ENCODE measurements around the gene MAEA.
"Not testable (repeated sequence)": the region's sequence is repeated elsewhere in the genome, so short reads cannot be mapped to it uniquely, and the experiment has no call there.

Gene MAEA

DNA sequence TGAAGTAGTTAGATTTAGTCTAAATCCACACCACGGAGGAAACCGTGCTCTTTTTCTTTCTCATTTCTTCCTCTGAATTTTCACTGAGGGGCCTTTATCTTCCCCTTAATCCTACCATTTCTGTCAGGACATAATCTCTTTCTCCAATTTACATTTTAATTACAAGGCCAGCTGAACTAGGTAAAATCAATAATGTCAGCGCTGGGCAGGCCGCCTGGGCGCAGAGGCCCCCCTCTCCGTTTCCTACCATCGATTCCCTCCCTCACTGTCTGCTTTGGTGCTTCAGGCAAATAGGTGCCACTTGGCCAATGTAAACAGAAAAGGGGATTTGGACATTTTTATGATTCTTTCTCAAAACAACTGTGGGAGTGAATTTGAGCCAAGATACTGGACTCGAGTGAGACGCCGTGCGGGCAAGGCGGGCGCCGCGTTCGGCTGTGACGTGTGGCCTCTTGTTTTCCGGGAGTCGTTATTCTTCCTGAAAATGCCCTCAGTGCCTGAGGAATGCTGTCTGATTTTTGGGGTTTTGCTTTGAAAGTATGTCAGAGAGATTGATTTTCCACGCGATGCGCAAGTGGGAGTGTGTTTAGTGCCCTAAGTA, 79.9 kb downstream of the MAEA start:
- DNase-seq = no peak

DNA sequence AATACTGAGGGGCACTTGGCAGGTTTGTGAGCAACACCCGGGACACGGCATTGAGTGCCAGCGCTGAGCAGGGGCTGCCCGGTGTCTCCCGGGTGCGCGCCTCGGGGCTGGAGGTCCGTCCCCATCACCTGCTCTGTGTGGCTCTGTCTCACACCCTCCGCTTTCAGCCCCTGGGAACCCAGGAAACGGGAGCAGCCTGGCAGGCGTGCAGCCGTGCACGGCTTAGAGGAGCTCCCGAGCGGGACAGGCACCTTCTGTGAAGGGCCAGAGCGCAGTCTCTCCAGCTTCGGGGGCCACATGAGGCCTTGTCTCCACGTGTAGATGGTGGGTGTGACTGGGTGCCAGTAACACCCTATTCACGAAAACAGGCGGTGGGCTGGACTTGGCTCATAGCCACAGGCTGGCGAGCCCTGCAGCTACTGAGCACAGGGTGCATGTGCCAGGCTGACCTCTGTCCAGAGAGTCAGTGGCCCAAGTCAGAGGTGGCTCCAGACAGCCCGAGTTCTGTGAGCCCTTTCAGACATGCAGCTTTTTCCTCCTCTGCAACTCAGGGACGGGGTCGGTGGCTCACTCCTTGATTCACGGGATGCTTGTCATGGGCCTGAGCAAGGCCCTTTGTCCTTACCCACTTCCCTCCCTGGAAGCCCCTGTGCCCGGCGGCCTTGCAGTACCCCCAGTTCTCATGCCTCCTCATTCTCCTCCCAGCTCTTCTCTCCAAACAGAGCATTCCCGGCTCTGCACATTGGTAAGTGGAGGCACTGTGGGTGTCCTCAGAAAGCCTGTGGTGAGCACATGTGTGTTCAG, 80.8 kb downstream of the MAEA start:
- no peak for DNase-seq

DNA sequence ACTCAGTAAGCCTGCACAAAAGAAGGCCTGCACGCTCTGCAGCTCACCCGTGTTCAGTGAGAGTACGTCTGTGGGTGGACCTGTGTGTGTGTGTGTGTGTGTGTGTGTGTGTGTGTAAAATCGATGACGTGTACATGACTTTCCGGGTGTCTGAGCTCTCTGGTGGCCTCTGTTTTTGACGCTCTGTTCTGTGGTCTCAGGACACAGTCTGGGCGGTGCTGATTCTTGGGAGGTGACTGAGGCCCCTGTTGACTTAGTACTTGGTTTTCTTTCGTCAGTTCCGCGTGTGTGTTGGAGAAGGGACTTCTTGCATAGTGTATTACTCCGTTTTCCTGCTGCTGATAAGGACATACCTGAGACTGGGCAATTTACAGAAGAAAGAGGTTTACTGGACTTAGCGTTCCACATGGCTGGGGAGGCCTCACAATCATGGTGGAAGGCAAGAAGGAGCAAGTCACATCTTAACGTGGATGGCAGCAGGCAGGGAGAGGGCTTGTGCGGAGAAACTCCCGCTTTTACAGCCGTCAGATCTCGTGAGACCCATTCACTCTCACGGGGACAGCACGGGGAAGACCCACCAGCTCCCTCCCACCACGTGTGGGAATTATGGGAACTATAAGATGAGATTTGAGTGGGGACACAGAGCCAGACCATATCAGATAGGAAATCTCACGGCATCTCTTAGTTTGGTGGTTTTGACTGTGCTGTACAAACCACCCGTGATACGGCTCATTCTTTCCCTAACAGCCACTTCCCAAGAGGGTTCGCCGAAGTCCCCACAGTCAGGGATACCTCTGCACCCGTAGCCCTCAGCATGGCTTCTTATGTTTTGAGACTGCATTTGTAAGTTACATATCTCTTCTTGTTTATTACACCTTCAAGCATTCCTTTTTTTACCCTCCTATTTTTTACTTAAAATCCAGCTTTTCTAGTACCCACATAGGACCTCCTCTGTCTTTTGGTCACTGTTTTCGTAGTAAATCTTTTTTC, 81.8 kb downstream of the MAEA start:
- no peak for DNase-seq

DNA sequence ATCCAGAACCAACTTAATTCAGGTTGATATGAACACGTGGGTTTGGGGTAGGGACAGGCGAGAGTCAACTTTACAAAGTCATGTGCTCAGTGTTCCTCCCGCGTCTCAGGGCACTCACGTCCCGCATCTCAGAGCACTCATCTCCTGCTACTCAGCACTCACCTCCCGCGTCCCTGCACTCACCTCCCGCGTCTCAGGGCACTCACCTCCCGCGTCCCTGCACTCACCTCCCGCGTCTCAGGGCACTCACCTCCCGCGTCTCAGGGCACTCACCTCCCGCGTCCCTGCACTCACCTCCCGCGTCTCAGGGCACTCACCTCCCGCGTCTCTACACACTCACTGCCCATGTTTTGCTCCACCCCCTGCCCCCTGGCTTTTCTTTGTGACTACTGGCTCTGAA, 82.9 kb downstream of the MAEA start:
- DNase-seq = not testable (repeated sequence)

DNA sequence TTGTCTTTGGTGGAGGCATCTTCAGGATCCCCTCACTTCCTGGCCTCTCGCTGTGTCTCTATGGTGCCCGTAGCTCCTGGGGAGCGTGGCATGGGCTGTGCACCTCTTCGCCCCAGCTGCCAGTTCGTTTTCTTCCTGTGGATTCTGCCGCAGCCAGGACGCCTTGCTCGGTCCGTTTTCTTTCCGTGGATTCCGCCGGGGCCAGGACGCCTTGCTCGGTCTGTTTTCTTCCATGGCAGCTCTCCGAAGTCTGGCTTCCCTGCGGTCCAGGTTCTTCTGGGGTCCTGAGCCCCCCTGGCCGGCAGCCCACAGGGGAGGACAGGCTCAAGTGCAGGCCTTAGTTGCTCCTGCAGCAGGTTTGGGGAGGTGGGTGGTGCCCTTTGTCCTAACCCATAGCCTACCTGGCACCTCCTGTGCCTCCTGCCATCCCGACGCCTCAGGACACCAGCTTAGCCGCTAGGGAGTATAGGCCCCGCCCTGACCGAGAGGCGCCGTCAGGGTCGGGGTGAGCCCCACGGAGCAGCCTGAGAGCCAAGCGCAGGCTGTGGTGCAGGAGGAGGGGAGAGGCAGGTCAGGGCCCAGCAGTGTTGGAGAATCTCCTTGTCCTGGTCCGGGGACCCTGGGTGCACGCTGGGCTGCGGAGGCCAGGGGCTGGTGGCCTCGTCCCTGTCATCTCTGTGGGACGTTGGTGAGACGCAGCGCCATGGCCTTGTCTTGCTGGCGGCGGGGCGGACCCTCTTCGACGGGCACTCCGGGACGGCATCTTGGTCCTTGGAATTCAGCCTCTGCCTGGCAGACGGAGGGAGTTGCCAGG, 84.4 kb downstream of the MAEA start:
- DNase-seq = no peak

DNA sequence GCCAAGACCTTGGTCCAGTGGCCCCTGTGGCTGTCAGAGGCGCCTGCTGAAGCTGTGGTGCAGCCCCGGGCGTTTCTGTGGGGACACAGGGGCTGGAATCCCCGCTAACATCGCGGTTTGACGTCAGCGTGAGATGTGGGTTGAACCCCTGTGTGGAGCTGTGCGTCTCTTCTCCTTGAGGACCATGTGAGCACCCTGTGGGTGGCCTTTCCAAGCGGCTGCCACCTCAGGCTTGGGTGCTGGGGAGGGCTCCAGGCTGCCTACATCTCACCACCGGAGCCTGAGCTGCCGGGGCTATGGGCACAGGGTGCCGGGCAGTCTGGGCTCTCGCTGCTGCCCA, 85.0 kb downstream of the MAEA start:
- DNase-seq = no peak

DNA sequence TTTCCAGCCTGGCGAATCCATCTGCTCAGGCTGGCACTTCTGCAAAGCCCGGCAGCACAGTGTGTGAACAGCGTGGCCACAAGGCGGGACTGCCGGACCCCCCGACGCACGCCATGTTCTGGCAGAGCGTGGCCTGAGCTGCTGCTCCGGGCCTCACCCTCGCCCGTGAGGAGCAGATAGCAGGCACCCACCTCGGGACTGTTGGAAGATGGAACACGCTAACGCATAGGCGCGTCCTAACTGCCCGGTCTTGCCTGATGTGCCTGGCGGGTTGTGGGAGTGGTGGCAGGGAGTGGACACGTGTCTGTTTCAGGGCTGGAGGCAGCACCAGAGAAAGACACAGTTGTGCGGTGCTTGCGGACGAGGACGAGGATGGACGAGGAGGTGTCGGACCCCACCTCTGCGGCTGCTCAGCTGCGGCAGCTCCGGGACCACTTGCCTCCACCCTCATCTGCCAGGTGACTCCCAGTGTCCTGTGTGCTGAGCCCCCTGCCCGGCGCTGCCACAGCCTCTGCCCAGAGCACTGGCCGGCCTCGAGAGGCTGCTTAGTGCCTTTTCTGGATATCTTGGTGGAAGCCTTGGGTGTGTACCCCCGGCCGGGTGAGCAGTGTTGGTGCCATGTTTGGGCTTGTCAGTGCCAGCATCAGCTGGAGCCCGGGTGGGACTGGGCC, 85.5 kb downstream of the MAEA start:
- DNase-seq = no peak

DNA sequence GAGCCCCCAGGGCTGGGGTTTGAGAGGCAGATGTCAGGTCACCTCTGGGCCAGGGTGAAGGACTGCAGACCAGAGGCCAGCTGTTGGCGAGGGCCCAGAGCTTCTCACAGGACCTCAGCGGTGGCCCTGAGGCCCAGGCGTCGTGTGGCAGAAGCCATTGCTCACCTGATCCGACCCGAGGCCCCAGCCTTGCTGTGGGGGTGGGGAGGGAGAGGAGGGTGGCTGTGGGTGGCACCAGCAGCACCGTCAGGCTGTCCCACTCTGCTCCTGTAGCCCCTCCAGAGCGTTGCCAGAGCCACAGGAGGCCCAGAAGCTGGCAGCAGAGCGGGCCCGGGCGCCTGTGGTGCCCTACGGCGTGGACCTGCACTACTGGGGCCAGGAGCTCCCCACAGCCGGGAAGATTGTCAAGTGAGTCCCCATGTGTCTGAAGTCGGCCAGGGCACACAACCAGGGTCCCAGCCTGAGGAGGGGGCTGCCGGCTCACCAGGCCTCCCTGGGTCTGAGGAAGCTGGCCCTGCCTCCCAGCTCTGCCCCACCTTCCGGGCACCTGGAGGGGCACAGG, 86.2 kb downstream of the MAEA start:
- no peak for DNase-seq

DNA sequence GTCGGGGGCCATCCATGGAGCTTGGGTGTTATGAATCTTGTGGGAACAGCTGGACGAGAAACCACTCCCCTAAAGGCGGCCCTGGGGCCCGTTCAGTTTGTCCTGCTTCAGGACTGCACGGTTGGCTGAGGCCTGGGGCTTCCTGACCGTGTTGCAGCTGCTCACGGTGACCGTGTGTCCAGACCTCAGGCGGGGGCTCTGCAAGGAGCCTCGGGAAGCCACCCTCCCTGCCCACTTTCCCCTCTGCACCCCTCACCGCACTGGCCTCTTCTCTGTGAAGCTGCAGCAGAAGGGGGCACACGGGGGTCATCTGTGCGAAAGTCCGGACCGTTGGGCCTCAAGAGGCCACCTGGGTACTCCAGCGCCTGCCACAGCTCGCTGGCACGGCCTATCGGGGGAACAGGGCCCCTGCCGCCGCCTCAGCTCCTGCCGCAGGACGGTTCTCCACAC, 86.7 kb downstream of the MAEA start:
- no peak for DNase-seq

DNA sequence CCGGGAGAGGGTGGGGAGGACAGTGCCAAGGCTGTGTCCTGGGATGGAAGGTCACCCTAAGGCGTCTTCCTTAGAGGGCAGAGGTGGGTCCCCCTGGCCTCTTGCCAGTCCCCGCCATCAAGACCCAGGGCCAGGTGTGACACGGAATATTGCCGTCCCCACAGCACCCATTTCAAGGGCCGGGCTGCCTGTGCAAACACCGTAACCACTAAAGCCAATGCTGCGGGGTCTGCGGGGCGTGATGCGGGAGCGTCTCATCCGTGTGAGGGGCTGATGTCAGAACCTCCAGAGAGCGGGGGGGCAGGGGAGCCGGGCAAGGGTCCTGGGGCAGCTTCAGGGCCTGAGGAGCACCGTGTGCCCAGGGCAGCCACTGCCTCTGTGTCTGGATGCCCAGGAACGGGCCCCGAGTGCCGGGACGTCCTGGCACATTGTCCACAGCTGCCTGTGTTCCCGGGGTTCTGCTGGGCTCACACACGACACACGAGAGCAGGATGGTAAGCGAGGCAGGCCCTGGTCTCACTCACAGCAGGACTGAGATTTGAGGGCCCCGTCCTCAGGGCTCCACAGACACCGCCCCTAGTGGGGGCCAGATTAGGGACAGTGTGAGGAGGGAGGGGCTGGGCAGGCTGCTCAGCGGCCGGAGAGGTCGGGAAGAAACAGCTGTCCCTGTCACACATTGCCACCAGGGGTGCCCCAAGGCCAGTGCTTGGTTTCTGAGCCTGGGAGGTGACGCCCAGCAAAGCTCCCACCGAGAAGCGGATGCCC, 87.3 kb downstream of the MAEA start:
- DNase-seq = no peak

DNA sequence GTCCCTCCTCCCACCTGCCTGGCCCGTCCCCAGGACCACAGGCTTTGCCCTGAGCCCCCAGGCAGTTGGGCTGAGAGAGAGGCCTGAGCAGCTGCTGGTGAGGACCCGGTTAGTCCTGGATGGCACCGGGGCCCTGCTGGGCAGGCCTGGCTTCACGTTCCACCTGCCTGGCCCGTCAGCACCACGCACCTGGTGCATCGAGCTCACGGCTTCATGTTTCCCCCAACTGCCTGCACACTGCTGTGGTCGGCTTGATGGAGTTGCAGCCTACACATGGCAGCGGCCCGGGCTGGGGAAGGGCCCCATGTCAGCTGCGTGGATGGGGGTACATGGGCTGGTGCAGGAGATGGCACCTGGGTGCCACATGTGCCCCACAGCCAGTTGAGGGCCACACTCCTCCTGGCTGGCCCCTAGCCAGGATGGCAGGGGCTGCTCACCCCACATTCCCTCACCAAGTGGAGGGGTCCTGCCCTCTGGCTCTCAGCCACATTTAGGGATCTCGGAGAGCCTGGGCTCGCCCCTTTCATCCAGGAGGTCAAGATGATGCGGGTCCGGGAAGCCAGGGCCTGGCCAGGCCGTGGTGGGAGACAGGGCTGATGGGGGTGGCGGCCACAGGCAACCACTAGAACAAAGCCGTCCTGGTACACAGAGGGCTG, 88.0 kb downstream of the MAEA start:
- no peak for DNase-seq

DNA sequence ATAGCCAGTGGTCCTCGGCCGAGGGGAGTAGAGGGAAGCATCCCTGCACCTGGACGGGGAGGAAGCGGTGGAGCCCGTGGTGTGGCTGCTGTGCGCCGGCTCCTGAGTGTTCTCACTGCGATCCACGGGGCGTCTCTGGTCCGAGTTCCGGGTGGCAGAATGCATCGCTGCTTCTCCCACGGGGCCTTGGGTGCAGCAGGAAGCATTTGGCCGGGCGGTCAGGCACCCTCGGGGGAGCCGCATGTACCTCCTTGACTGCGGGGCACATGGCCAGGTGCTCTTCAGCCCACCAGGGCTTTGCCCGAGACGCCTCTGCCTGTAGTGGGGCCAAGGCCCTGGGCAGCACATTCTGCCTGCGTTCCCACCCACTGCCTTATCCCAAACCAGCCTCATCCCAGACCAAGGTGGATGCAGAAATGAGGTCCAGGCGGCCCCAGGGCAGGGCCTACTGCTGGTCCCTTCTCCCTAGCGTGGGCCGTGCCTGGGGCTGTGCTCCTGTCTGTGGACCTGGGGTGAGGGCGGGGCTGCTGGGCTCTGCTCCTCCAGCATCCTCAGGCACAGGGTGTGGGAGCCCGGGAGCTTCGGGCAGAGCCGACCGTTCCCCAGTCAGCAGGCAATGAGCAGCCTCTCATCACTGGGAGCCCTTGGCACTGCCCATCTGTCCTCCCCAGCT, 89.0 kb downstream of the MAEA start:
- no peak for DNase-seq

DNA sequence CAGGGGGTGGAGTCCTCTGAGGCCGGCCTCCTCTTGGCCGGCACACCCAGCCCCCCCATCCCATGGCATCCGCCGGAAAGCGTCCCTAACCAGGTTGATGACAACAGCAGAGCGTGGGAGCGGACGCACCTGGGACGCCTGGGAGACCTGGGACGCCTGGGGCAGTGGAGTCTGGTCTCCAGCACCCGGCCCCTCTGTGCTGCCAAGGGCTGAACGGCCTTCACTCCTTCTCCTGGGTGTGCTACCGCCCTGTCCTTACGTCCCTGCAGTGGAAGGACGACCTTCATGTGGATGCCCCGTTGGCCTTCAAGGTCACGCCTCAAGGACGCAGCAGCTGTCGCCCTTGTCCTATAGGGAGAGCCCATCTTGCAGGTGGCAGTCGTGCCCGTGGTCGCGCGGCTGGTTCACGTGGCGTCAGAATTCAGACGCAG, 89.7 kb downstream of the MAEA start:
- no peak for DNase-seq

DNA sequence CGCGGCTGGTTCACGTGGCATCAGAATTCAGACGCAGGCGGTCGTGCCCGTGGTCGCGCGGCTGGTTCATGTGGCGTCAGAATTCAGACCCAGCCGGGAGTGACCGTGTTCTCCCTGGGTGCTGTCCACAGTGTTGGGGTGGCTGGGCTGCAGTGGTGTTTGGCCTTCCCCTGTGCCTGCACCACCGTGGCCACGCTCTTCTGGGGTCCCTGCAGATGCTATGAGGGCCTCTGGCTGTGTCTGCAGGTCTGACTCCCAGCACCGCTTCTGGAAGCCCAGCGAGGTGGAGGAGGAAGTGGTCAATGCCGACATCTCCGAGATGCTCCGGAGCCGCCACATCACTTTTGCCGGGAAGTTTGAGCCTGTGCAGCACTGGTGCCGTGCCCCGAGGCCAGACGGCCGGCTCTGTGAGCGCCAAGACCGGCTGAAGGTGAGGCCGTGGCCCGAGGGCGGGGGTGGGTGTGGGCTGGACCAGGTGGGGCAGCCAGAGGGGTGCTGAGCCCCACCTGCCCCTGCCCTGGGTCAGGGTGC, 90.2 kb downstream of the MAEA start:
- no peak for DNase-seq

DNA sequence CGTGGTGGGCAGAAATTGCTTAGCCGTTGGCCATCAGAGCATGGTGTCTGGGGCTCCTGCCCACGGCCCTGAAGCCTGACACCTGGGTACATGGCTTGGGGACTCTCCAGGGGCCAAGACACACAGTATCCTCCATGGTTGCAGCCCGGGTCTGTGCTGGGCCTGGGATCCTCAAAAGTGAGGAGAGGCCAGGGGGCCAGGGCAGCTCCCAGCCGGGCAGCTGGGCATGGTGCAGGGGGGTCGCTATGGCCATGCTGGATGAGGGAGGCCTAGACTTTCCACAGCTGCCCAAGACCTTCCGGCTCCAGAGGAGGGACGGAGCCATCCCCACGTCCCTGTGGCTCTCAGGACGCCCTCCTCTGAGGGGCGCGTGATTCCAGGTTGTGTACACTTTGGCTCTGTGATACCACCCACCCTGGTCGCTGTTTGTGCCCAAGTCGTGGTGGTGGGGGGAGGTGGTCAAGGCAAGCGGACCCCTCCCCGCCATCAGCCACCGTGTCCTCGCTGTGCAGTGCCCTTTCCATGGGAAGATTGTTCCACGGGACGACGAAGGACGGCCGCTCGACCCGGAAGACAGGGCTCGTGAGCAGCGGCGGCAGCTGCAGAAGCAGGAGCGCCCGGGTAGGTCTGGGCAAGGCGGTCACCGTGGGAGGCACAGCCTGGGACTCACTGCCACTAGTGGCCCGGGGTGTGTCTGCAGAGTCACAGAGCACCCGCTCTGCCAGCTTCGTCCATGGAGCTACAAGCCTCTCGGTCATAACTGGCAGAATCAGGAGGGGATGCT, 90.9 kb downstream of the MAEA start:
- DNase-seq = no peak

DNA sequence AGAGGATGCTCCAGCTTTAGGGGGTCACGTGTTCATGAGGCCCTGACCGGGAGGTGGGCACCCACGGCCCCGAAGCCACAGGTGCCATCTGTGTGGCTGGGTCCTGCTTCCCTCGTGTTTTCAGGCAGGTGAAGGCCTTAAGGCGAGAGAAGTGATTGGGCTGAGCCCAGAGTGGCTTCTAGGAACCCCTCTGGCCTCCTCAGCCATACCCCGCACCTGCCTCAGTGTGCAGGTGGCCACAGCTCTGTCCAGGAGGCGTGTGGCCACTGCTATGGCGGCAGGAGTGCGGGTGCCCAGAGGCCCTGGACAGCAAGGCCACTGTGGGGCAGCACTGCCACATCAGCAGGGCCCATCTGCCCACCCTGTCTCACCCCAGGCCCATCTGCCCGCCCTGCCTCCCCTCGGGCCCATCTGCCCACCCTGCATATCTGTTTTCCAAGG, 91.5 kb downstream of the MAEA start:
- no peak for DNase-seq

DNA sequence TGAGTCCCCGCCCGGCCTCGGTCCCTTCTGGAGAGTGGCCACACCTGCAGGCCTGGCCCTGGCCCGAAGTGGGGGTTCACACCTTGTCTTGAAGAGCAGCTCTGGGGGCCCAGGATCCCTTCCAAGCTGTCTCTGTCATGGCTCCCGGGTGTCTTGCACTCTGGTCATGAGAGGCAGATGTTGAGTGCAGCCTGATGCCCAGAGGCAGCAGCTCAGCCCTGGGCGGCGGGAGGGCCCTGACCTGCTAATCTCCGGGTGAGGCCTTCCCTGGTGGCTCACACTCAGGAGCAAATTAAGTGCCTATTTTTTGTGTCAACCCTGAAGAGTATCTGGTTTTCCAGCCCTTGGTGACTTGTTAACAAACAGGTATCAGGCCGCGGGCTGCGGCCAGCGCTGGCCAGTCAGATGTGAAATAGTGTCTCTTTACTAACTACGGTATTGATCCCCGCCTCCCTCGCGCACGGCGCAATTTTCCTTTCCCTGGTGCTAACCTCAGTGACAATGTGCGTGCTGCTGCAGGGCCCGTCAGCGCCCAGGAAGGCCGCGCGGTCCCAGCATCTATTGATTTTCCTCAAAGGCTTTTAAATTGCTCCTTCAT, 92.4 kb downstream of the MAEA start:
- no peak for DNase-seq

Data from CD4-positive, alpha-beta T cell treated with Interleukin-4 for 4 hours (primary cell).